GM18867 (cell line): Measurements from ENCODE around the gene BCL2A1.
"Not testable (repeated sequence)": the region's sequence is repeated elsewhere in the genome, so short reads cannot be mapped to it uniquely, and the experiment has no call there.

Source experiments
- ATAC-seq: cut with Tn5 transposase; IDR thresholded peaks from one replicate; pipeline ENCODE4 v1.9.1; 2021; ENCODE audit warnings: mild to moderate bottlenecking, moderate library complexity; ENCODE audit not compliant: unreplicated experiment

BCL2A1 gene

GRCh38 chr15:79926116-79926515 is 44.9 kb downstream of the BCL2A1 start:
- ATAC-seq, result not testable (repeated sequence)

- no peak for ATAC-seq
Measured at GRCh38 chr15:79924379-79924778, 46.6 kb downstream of the BCL2A1 start.

GRCh38 chr15:79923515-79924169 is 47.4 kb downstream of the BCL2A1 start:
- peak; percentile 96 for ATAC-seq

DNA sequence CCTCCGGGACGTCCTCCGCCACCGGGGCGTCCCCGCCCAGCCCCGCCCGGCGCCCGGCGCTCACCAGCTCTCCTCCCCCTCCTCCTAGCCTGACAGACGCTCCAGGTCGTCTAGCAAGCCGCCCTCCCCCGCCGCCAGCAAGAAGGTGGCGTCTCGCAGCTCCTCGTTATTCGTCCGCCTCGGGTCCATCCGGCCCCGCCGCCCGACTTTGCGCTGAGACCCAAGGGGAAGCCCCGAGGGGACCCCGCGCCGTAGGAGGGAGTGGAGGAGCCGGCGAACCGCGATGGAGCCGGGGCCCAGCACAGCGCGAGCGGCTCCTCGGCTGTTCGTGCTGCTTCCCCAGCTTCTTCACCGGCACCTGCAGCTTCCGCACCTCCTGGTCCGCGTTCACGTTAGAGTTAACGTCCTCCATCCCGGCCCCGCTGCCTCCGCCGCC is 47.9 kb downstream of the BCL2A1 start:
- ATAC-seq, result peak; percentile 43

DNA sequence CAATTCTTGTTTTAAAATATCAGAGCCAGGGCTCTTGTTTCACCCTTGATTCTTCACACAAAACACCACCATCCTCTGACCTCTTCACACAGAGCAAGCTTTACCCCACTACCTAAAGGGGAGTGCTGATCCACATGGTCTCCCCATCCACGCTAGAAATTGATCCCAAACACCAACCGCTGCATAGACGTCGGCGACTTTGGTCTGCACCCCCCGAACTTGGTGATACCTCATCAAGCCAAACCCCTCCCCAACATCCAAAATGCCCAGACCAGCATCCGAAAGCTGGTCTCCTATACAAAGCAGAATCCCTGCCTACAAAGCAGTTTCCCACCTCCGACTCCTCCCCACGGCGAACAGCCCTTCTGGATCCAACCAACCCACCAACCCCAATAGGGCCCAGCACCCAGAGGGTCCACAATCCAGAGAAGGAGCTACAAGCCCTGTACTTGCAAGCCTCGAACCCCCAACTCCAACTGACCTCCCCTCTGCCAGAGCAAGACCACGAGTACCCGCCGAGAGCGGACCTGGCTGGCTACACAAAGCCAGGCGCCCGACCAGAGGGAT is 48.4 kb downstream of the BCL2A1 start:
- no peak for ATAC-seq

GRCh38 chr15:79919749-79920511 is 51.1 kb downstream of the BCL2A1 start:
- ATAC-seq, result no peak

GRCh38 chr15:79919090-79919748 is 51.8 kb downstream of the BCL2A1 start:
- no peak for ATAC-seq

DNA sequence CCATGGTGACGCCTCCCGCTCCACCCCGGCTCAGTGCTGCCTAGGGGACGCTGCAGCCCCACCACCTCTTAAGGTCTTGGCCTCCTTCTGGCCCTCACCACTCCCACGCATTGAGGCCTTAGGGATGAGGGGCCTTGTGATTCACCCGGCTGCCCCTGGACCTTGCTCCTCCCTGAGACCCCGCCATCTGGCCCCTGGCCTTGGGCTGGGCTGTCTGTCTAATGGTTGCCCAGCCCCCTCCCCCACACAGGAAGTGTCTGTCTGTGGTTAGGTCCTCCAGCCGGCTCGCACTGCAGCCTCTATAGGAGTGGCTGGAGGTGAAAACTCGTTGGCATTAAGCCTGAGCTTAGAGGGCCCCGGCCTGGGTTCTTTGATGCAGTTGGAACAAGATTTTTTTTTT is 52.7 kb downstream of the BCL2A1 start:
- no peak for ATAC-seq

- ATAC-seq, result no peak
Measured at GRCh38 chr15:79916502-79917132, 54.4 kb downstream of the BCL2A1 start.

GRCh38 chr15:79915776-79916501 is 55.1 kb downstream of the BCL2A1 start:
- not testable (repeated sequence) for ATAC-seq

DNA sequence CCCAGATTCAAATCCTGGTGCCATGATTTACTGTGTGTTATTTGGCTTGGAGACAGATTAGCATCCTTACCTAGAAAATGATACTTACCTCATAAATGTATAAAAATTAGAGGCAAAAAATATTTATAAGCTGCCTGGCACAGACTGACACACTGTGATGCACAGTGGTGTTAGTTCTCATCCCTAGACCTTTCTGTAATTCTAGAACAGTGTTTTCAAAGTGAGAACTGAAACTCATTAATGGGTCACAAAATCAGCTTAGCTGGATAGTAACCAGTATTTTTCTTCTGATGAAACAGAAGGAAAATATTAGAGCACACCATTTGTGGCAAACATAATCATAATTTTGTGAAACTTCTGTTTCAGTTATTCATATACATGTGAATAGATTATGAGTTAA is 56.3 kb downstream of the BCL2A1 start:
- ATAC-seq, result no peak
